Adrenal gland (tissue), 12 donors: ENCODE results near the gene ADAMTS17. TPM values are rescaled to one million over a fixed set of nuclear protein-coding genes. Genes with fewer than 3 reads are reported as not detected.
A peak's percentile ranks its signal among the peaks of the same experiment; 100 is the strongest.

Experiments
- DNase-seq, 7 donors: peaks; one replicate each; pipeline ENCODE4 v3.0.0-alpha.2; 2019 to 2020
- H3K27ac ChIP-seq, 5 donors: fragments of 200-600 bp; sonication (generic) in 4 of 5; 1 replicate in 3 of 5; 2 replicates in 2 of 5; pipeline versions ENCODE4 v1.5.1 to v1.8.0; 2016 to 2020; ENCODE audit warnings: mild to moderate bottlenecking in 1 of 5
- H3K27me3 ChIP-seq: fragments of 200-600 bp; 2 replicates; pipeline ENCODE4 v1.8.0; 2021
- H3K36me3 ChIP-seq, 2 donors: fragments of 200-600 bp; replicated peaks in 1 of 2; 1 replicate in 1 of 2; 2 replicates in 1 of 2; pipeline versions ENCODE4 v1.5.1 to v1.8.0; 2018 to 2022
- H3K4me1 ChIP-seq, 2 donors: fragments of 200-600 bp; replicated peaks in 1 of 2; 1 replicate in 1 of 2; 2 replicates in 1 of 2; pipeline versions ENCODE4 v1.5.1 to v1.8.0; 2018 to 2021
- H3K4me3 ChIP-seq, 4 donors: fragments of 200-600 bp; sonication (generic) in 3 of 4; one replicate each; pipeline ENCODE4 v1.5.1; 2016 to 2018
- H3K9me3 ChIP-seq, 3 donors: fragments of 200-600 bp; sonication (generic) in 1 of 3; replicated peaks in 1 of 3; 1 replicate in 2 of 3; 2 replicates in 1 of 3; pipeline versions ENCODE4 v1.5.1 to v1.8.0; 2016 to 2021
- POLR2A ChIP-seq, 2 donors: fragments of 450-650 bp; IDR thresholded peaks; one replicate each; pipeline ENCODE4 v1.6.1; 2017; ENCODE audit warnings: antibody characterized with exemption in 2 of 2, mild to moderate bottlenecking in 2 of 2, moderate library complexity in 1 of 2
- WGBS, 4 donors: extraction: QIAGEN DNeasy Blood & Tissue Kit in 2 of 4; methylation state at CpG; one replicate each; pipeline versions ENCODE4 v1.1.5 to v1.1.7; 2013 to 2017; 5-methylcytosine and 5-hydroxymethylcytosine counted together
- intact Hi-C, 2 donors: fragments of 100-400 bp; cut with DNase I; formaldehyde crosslinking; loops; one replicate each; pipeline versions ENCODE4 v1.14.1 to v1.15.0; 2022 to 2023
- polyA plus RNA-seq, 3 donors: library from polyadenylated mRNA; stranded (reverse); fragments of 200-250 nt in 2 of 3; fragments of 350-450 nt in 1 of 3; fragmentation: Illumina TruSeq in 1 of 3; extraction: RNeasy Lipid Tissue Mini Kit (QIAGEN cat#74804) in 1 of 3; gene quantifications; one replicate each; pipeline ENCODE4 v1.2.3, GENCODE V29; 2013 to 2014
- total RNA-seq, 9 donors: library from RNA; depleted of rRNA in 4 of 9; stranded (reverse); fragments of >200 nt in 4 of 9; fragments of 120-200 nt in 1 of 9; fragmentation: NEBNext Ultra II Directional in 1 of 9; extraction: Animal tissue kit (Norgen Biotek cat#: 25700) in 1 of 9; gene quantifications; one replicate each; pipeline versions ENCODE4 v1.1.0 to v1.2.4, GENCODE V29; 2013 to 2023
- TF ChIP-seq, protein P1 (sequence below), 6 experiments: fragments of 450-650 bp in 4 of 6; fragments of 200-600 bp in 2 of 6; sonication (generic) in 1 of 6; IDR thresholded peaks; 1 replicate in 5 of 6; 2 replicates in 1 of 6; pipeline versions ENCODE4 v1.5.1 to v1.8.0; 2016 to 2021; ENCODE audit warnings: antibody characterized with exemption in 6 of 6, mild to moderate bottlenecking in 2 of 6, moderate library complexity in 1 of 6
- donor health status: healthy with polysubstance abuse.
- donor health status: Bipolar disorder and iron deficiency.
- donor health status: DM: yes; HTN: yes; CAD: no.
- donor health status: DM: no; HTN: no; CAD: no.
- donor health status: DM: no; HTN: no; CAD: no.
- donor health status: DM: yes; HTN: yes; CAD: no.

Gene ADAMTS17
- total and polyA plus RNA-seq, 12 donors = 0.51 to 14.8 (median 2.9) TPM

DNA sequence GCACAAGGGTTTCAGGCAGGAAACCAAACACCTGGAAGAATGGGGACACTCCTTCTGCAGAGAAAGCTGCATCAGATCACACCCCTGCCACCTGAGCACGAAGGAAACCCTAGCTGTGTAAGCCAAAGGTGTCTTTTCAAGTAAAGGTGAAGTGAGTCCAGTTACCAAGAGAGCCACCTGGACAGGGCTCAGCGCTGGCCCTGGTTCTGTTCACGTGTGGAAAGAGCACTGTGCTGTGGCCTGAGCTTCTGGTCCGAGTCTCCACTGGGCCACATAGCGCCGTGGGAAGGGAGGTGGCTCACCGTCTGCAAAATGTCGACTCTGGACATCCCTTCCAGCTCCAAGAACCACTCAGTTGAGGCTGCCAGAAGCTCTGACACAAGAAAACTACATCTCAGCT, 151.1 kb downstream of the ADAMTS17 start:
- Histone ChIP-seq H3K4me1 (no peaks in the 10 kb centered on the region), H3K27me3 (no peaks in the 10 kb centered on the region), H3K36me3 (no peaks in the 10 kb centered on the region), H3K9me3 (no peaks in the 10 kb centered on the region), H3K4me3 (no peak overlapping the region), H3K27ac (no peak overlapping the region)
- TF ChIP-seq POLR2A (IDR thresholded peaks at IDR 0.05) = no peak
- TF ChIP-seq, protein P1, sequence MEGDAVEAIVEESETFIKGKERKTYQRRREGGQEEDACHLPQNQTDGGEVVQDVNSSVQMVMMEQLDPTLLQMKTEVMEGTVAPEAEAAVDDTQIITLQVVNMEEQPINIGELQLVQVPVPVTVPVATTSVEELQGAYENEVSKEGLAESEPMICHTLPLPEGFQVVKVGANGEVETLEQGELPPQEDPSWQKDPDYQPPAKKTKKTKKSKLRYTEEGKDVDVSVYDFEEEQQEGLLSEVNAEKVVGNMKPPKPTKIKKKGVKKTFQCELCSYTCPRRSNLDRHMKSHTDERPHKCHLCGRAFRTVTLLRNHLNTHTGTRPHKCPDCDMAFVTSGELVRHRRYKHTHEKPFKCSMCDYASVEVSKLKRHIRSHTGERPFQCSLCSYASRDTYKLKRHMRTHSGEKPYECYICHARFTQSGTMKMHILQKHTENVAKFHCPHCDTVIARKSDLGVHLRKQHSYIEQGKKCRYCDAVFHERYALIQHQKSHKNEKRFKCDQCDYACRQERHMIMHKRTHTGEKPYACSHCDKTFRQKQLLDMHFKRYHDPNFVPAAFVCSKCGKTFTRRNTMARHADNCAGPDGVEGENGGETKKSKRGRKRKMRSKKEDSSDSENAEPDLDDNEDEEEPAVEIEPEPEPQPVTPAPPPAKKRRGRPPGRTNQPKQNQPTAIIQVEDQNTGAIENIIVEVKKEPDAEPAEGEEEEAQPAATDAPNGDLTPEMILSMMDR (IDR thresholded peaks at IDR 0.05) = no peak
- intact Hi-C loops = no loop called here
- DNase-seq = peak in 1 of 7 donors; percentile 25
- WGBS, 4 donors = 87 to 95% (median 90%) methylated on average over 4 to 8 of the region's 8 CpGs

DNA sequence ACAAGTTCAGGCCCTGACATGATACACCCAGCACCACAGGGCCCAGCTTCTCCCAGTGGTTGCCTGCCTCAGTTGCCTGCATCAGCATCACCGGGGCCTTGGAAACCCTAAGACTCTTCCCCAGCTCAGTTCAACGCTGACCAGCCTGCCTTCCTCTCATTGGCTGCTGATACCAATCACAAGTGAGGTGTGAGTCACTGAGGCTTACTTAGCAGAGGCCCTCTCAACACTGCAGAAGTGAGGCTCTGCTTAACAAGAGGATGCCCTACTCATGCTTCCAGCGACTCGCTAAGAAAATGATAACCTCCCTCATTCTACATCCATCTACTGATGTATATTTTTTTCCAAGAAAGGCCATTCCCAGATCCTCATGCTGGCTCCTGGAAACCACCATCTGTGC, 151.9 kb downstream of the ADAMTS17 start:
- Histone ChIP-seq H3K27ac (no peak overlapping the region), H3K4me3 (no peak overlapping the region), H3K9me3 (no peaks in the 10 kb centered on the region), H3K4me1 (no peaks in the 10 kb centered on the region), H3K36me3 (no peaks in the 10 kb centered on the region), H3K27me3 (no peaks in the 10 kb centered on the region)
- 79 to 86% (median 84%) methylated on average over 4 of the region's 4 CpGs for WGBS, 4 donors
- DNase-seq = peak in 1 of 7 donors; percentile 41
- TF ChIP-seq POLR2A (IDR thresholded peaks at IDR 0.05) = no peak
- TF ChIP-seq, protein P1 (IDR thresholded peaks at IDR 0.05) = no peak
- intact Hi-C loops = no loop called here

DNA sequence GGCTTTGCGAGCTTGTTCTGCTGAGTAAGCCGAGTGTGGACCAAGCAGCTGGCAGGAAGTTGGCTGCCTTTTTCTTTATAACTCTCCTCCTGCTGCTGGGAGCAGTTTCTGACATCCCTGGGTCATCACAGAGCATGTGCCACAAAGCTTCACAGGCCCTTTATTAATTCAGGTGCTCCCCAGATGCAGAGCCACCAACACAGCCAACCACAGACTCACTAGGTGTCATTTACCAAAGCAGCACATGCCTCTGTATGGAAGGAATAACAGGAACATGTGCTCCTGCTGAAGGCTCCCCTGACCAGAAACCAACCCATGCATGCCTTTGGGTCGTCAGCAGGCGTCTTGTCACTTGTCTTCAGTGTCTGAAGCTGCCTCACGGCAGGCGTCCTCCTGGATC, 152.5 kb downstream of the ADAMTS17 start:
- TF ChIP-seq POLR2A (IDR thresholded peaks at IDR 0.05) = no peak
- TF ChIP-seq, protein P1 (IDR thresholded peaks at IDR 0.05) = no peak
- WGBS, 4 donors = 80 to 94% (median 86%) methylated on average over 5 to 6 of the region's 6 CpGs
- peak in 1 of 7 donors; percentile 38 for DNase-seq

DNA sequence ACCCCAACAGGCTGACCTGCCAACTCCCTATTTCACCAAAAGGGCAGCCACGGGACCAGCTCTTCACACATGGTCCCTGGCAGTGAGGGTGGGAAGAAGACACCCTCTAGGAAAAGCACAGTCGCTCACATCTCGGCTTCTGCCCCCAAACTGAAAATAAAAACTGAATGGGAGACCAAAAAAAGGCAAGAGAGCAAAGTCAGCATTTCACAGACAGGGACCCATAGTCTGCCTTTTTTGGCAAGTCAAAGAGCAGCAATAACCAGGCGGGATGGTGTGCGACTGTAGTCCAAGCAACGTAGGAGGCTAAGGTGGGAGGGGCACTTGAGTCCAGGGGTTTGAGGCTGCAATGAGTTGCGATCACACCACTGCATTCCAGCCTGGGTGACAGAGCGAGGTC, 154.1 kb downstream of the ADAMTS17 start:
- 77 to 96% (median 93%) methylated on average over 8 of the region's 8 CpGs for WGBS, 4 donors
- Histone ChIP-seq H3K27me3 (no peaks in the 10 kb centered on the region), H3K36me3 (no peaks in the 10 kb centered on the region), H3K4me3 (no peak overlapping the region), H3K4me1 (no peaks in the 10 kb centered on the region), H3K9me3 (no peaks in the 10 kb centered on the region), H3K27ac (no peak overlapping the region)
- TF ChIP-seq, protein P1 (IDR thresholded peaks at IDR 0.05) = no peak
- TF ChIP-seq POLR2A (IDR thresholded peaks at IDR 0.05) = no peak
- peak in 1 of 7 donors; percentile 17 for DNase-seq
- intact Hi-C loops = no loop called here

More for the DNA sequence above, 152.5 kb downstream of the ADAMTS17 start:
- H3K9me3 ChIP-seq = no peaks in the 10 kb centered on the region
- intact Hi-C loops = no loop called here
- no peak overlapping the region for H3K27ac ChIP-seq
- H3K4me1 ChIP-seq = no peaks in the 10 kb centered on the region
- no peaks in the 10 kb centered on the region for H3K36me3 ChIP-seq
- no peaks in the 10 kb centered on the region for H3K27me3 ChIP-seq
- H3K4me3 ChIP-seq = no peak overlapping the region
